ENCODE data around the gene LMF1.

Gene LMF1

GRCh38 chr16:929227-930073 lies 41.3 kb downstream of the LMF1 start:
- DNase-seq (ENCODE audit: low spot score) = no peak

GRCh38 chr16:928526-928925 lies 42.3 kb downstream of the LMF1 start:
- no peak for DNase-seq (ENCODE audit: low spot score)

- no peak for DNase-seq (ENCODE audit: low spot score)
Observed at GRCh38 chr16:927931-928330, 42.9 kb downstream of the LMF1 start.

GRCh38 chr16:927406-927805 lies 43.4 kb downstream of the LMF1 start:
- no peak for DNase-seq (ENCODE audit: low spot score)

- no peak for DNase-seq (ENCODE audit: low spot score)
Observed at GRCh38 chr16:926715-927114, 44.1 kb downstream of the LMF1 start.

GRCh38 chr16:924806-925205 lies 46.0 kb downstream of the LMF1 start:
- DNase-seq (ENCODE audit: low spot score) = no peak

- DNase-seq (ENCODE audit: low spot score) = no peak
Observed at GRCh38 chr16:924063-924462, 46.7 kb downstream of the LMF1 start.

- DNase-seq (ENCODE audit: low spot score) = no peak
Observed at GRCh38 chr16:923184-923583, 47.6 kb downstream of the LMF1 start.

- no peak for DNase-seq (ENCODE audit: low spot score)
Observed at GRCh38 chr16:922051-922450, 48.7 kb downstream of the LMF1 start.

- DNase-seq (ENCODE audit: low spot score) = no peak
Observed at GRCh38 chr16:921321-921905, 49.4 kb downstream of the LMF1 start.

- no peak for DNase-seq (ENCODE audit: low spot score)
Observed at GRCh38 chr16:920717-921116, 50.1 kb downstream of the LMF1 start.

GRCh38 chr16:920051-920681 lies 50.6 kb downstream of the LMF1 start:
- DNase-seq (ENCODE audit: low spot score) = no peak

- no peak for DNase-seq (ENCODE audit: low spot score)
Observed at GRCh38 chr16:919658-920050, 51.1 kb downstream of the LMF1 start.

- DNase-seq (ENCODE audit: low spot score) = no peak
Observed at GRCh38 chr16:918741-919657, 51.8 kb downstream of the LMF1 start.

- DNase-seq (ENCODE audit: low spot score) = no peak
Observed at GRCh38 chr16:918068-918467, 52.7 kb downstream of the LMF1 start.

GRCh38 chr16:917591-918061 lies 53.2 kb downstream of the LMF1 start:
- no peak for DNase-seq (ENCODE audit: low spot score)

- no peak for DNase-seq (ENCODE audit: low spot score)
Observed at GRCh38 chr16:916035-916799, 54.6 kb downstream of the LMF1 start.

GRCh38 chr16:915546-915945 lies 55.2 kb downstream of the LMF1 start:
- DNase-seq (ENCODE audit: low spot score) = no peak

- DNase-seq (ENCODE audit: low spot score) = no peak
Observed at GRCh38 chr16:914440-914839, 56.3 kb downstream of the LMF1 start.

GRCh38 chr16:913817-914439 lies 56.9 kb downstream of the LMF1 start:
- no peak for DNase-seq (ENCODE audit: low spot score)

All from HuH-7.5 (cell line).